ENCODE data around the gene ADAP2. TPM values are rescaled to one million over a fixed set of nuclear protein-coding genes. Genes with fewer than 3 reads are reported as not detected.

The ADAP2 gene
- total and polyA plus RNA-seq, 2 experiments from 2014 or later, result 0.94 TPM

- H3K27me3 Mint-ChIP-seq (ENCODE audit: insufficient read depth, low read depth, poor library complexity), result peaks cover 27% of the 10 kb centered on the region
- peaks cover 6% of the 10 kb centered on the region for H3K4me1 ChIP-seq (ENCODE audit: insufficient read depth)
- H3K4me3 ChIP-seq, result peak overlapping the region; percentile 83
- H3K27ac ChIP-seq (ENCODE audit: low read depth), result no peak overlapping the region
- peaks cover 2% of the 10 kb centered on the region; the same call in 2 of the 3 replicates for H3K9me3 Mint-ChIP-seq
- no peaks in the 10 kb centered on the region for H3K9me2 ChIP-seq (ENCODE audit: insufficient read depth)
- peaks cover 15% of the 10 kb centered on the region for H3K4me1 Mint-ChIP-seq
- peak; percentile 84 for DNase-seq (ENCODE audit: low spot score)
- ATAC-seq, result peak; percentile 92
- TF ChIP-seq ZNF114 (CRISPR knock-in tag; IDR thresholded peaks at IDR 0.05) (no peak), POLR2AphosphoS5 (IDR thresholded peaks at IDR 0.05; ENCODE audit: low read depth) (no peak), STAT1 (IDR thresholded peaks at IDR 0.05; ENCODE audit: unreplicated experiment) (no peak), JUNB (IDR thresholded peaks at IDR 0.05; ENCODE audit: unreplicated experiment) (no peak), EZH2phosphoT487 (IDR thresholded peaks at IDR 0.05; ENCODE audit: unreplicated experiment) (no peak), REST (IDR thresholded peaks at IDR 0.05; ENCODE audit: unreplicated experiment) (no peak), ETS1 (IDR thresholded peaks at IDR 0.05) (no peak), ZNF331 (CRISPR knock-in tag; IDR thresholded peaks at IDR 0.05; ENCODE audit: low read depth) (no peak), EZH2 (IDR thresholded peaks at IDR 0.05; ENCODE audit: low read depth, unreplicated experiment) (no peak), ZNF462 (CRISPR knock-in tag; IDR thresholded peaks at IDR 0.05) (no peak), CREB1 (CRISPR knock-in tag; IDR thresholded peaks at IDR 0.05; ENCODE audit: low read depth) (no peak), NANOG (IDR thresholded peaks at IDR 0.05; ENCODE audit: borderline replicate concordance) (no peak), CTCF (conservative IDR thresholded peaks at IDR 0.05; ENCODE audit: low read depth in 2 of 2) (no peak)
- no peaks in the 10 kb centered on the region for H3K36me3 ChIP-seq (ENCODE audit: insufficient read depth)
- H3K4me3 Mint-ChIP-seq, result peak overlapping the region; percentile 93
- peak overlapping the region; percentile 89 for H3K4me2 ChIP-seq
- H3F3A ChIP-seq (replicated peaks; ENCODE audit: low read depth), result 0 out of 2 replicates have a peak, but pooled peaks cover 2% of the 10 kb centered on the region
- H3K36me3 Mint-ChIP-seq (ENCODE audit: low read depth), result no peaks in the 10 kb centered on the region
- no peaks in the 10 kb centered on the region for H4K20me1 ChIP-seq (replicated peaks; ENCODE audit: insufficient read depth)
- no peaks in the 10 kb centered on the region for H3K79me2 ChIP-seq (replicated peaks; ENCODE audit: insufficient read depth)
- no peak overlapping the region for H3K27ac Mint-ChIP-seq
- peak overlapping the region; percentile 94 for H2AFZ ChIP-seq
- peaks cover 42% of the 10 kb centered on the region for H3K27me3 ChIP-seq (ENCODE audit: insufficient read depth)
These were observed 86.8 kb downstream of the ADAP2 start for GRCh38 chr17:31008374-31009041.

All from GM23338 (cell line).